Mesodermal cell (in vitro differentiated cells): ENCODE results near the gene PCSK4.

ENCODE experiments used
- H3K27ac ChIP-seq: 2 replicates; pipeline ENCODE4 v1.7.0; 2013; ENCODE audit warnings: mild to moderate bottlenecking, low read depth, low read length, moderate library complexity; ENCODE audit not compliant: severe bottlenecking
- H3K36me3 ChIP-seq: 2 replicates; pipeline ENCODE4 v1.7.1; 2013; ENCODE audit warnings: mild to moderate bottlenecking, low read length, moderate library complexity; ENCODE audit not compliant: control insufficient read depth, insufficient read depth
- H3K4me1 ChIP-seq: one replicate; pipeline ENCODE4 v1.7.1; 2013; ENCODE audit warnings: mild to moderate bottlenecking, low read length; ENCODE audit not compliant: insufficient read depth, control insufficient read depth, poor library complexity, severe bottlenecking
- H3K4me3 ChIP-seq: 2 replicates; pipeline ENCODE4 v1.7.0; 2013; ENCODE audit warnings: low read length, control low read depth, mild to moderate bottlenecking; ENCODE audit not compliant: insufficient read depth, poor library complexity, severe bottlenecking; ENCODE audit errors: extremely low read depth
- H3K9me3 ChIP-seq: 2 replicates; pipeline ENCODE4 v1.7.1; 2013; ENCODE audit warnings: mild to moderate bottlenecking, low read length, moderate library complexity; ENCODE audit not compliant: control insufficient read depth
- WGBS, 2 experiments: methylation state at CpG; one replicate each; pipeline ENCODE4 v1.1.5; 2013; ENCODE audit warnings: missing lambda C conversion rate in 2 of 2; ENCODE audit not compliant: insufficient coverage in 2 of 2; 5-methylcytosine and 5-hydroxymethylcytosine counted together

PCSK4 gene

DNA sequence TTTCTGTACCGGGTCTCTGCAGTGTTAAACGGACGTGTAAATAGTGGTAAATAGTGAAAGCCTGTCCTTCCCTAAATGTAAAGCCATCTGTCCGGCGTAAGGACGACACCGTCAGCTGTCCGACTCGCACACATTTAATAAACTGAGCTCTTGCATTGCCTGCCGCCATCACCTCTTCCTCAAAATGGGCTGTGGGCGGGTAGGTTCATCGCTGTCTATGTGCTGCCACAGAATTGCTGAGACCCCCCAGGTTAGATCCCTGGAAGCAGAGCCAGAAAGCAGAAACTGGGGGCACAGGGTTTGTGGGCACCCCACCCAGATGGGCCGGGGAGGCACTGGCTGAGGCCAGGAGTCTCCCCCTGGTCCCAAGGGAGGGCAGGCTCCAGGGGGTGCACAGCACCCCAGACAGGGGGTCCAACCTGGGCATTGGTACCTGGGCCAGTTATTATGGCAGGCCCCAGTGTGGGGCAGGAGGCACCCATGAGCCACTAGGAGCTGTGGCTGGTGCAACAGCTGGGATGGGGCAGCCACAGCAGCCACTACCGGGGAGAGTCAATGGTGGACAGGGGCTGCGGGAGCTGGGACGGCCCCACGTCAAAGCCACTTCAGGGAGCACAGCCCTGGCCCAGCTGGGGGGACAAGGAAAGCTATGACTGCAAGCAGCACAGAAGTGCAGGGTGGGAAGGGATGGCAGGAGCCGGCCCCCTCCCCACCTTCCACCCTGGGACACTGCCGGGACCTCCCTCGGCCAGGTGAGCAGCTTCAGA lies 16.9 kb downstream of the PCSK4 start:
- peaks cover 24% of the 10 kb centered on the region for H3K36me3 ChIP-seq
- peaks cover 13% of the 10 kb centered on the region for H3K4me1 ChIP-seq
- no peak overlapping the region for H3K27ac ChIP-seq
- no peaks in the 10 kb centered on the region for H3K9me3 ChIP-seq
- no peak overlapping the region for H3K4me3 ChIP-seq
- WGBS, 2 experiments: 77 to 91% methylated on average over 10 to 17 of the region's 20 CpGs

DNA sequence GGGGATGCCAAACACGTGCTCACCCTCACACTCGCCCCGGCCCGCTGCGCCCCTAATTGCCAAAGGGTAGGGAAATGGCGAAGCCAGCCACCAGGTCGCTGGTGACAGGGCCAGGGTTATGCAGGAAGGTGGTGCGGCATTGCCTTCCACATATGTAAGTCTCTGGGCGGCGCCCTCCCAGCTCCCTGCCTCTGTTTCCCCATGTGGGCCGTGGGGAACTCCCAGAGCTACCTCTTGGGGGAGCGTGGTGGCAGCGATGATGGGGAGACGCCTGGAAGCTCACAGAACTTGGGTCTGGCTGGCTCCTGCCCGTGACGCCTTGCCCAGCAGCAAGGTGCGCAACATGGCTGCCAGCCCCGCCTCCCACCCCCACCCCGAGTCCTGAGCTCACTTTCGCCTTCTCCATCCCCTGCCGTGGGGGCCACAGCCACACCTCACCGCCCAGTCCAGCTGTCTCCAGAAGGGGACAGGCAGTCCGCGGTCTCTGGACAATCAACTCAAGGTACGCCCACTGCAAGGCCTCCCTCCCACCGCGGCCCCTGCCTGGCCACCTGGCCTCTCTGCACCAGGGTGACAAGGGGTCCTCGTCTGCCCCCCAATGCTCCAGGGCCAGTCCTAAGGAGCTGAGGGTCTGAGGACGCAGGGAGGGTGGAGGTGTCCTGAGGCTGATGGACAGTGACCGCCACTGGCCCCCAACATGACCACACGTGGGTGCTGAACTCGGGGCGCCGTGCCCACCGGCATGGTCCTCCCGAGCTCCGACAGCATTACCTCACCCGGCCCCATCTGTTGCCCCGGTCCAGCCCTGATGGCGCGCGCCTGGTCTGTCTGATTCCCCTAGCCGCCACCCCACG lies 17.7 kb downstream of the PCSK4 start:
- Histone ChIP-seq H3K9me3 (no peaks in the 10 kb centered on the region), H3K4me3 (no peak overlapping the region), H3K27ac (no peak overlapping the region), H3K36me3 (peaks cover 23% of the 10 kb centered on the region), H3K4me1 (peaks cover 17% of the 10 kb centered on the region)
- 60 to 66% methylated on average over 33 to 40 of the region's 44 CpGs for WGBS, 2 experiments

DNA sequence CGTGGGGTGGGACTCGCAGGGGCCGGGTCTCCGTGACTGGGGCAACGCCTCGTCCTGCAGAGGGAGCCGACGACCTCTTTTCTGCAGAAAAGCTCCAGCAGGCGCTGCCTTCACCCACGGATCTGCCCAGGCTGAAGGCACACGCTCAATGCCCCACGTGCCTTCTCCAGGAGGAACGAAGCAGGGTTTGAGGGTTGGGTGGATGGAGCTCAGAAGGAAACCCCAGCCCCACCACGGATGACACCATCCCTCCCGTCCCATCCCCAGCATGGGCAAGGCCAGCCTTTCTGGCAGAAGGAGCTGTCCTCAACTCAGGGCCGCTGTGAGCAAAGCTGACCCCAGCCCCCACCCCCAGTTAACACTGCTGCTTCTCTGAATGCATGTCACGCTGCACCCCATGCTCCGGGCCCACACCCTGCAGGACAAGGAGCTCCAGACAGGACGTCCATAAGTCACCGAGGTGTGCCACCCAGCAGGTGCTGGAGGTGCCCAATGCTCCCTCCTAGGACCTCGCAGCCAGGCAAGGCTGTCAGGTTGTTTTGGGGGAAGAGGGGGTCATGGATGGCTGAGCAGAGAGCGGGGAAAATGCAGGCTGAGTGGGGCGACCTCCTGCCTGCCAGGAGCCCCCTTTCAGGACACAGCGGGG lies 18.5 kb downstream of the PCSK4 start:
- H3K9me3 ChIP-seq: no peaks in the 10 kb centered on the region
- H3K36me3 ChIP-seq: peaks cover 18% of the 10 kb centered on the region
- H3K4me1 ChIP-seq: peaks cover 22% of the 10 kb centered on the region
- no peak overlapping the region for H3K27ac ChIP-seq
- WGBS, 2 experiments: 30% methylated on average over 12 to 19 of the region's 24 CpGs
- no peak overlapping the region for H3K4me3 ChIP-seq

DNA sequence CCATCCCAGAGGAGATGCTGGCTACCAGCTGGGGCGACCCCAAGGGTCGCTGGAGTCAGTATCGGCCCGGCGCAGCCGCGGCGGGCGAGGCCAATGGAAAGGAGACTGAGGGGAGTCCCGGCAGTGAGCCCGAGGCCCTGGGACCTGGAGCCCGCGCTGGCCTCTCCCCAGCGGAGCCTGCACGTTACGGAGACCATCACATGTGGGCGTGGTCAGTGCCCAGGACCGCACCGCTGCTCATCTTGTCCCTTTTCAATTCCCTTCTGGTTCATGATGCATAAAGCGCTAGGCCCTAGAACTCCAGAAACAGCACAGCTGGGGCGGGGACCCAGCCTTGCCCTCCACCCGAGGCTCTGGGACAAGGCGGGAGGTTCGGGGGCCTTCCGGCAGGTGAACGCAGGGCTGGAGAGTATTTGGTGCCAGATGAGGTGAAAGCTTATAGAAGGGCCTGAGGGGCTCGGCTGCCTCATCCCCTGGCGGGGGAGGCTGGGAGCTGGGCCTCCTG lies 19.1 kb downstream of the PCSK4 start:
- Histone ChIP-seq H3K4me3 (peak overlapping the region; percentile 24), H3K27ac (no peak overlapping the region), H3K4me1 (peaks cover 23% of the 10 kb centered on the region), H3K36me3 (peaks cover 12% of the 10 kb centered on the region), H3K9me3 (no peaks in the 10 kb centered on the region)
- 7 to 8% methylated on average over 25 to 28 of the region's 28 CpGs for WGBS, 2 experiments

DNA sequence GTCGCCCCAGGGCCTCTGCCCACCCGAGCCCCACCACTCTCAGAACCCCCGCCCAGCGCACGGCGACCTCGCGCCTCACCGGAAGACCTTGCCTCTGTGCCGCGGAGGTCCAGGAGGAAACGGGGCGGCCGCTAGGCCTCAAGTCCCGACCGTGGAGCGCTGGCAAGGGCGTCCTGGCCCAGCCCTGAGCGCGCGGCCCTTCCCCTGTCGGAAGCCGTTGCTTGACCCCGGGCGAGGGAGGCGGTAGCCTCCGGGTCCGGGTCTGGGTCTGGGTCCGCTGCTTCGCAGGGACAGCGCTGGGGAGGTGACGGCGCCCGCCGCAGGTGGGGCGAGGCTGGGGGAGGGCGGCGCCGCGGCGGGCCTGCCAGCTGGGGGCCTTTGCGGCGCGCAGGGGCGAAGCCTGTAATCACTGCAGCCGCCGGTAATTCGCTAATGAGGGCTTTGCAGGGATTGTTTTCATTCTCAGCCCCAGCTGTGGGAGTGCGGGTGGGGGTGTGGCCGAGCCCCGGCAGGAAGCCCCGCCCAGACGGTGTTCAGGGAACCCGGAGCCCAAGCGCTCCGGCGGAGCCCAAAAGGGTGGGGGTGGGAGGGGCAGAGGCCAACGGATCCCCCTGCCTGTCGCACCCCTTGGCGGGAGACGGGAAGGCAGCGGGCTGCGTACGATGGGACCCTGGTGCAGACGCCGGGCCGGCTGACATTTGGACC lies 19.7 kb downstream of the PCSK4 start:
- H3K27ac ChIP-seq: no peak overlapping the region
- peaks cover 8% of the 10 kb centered on the region for H3K36me3 ChIP-seq
- H3K4me1 ChIP-seq: peaks cover 23% of the 10 kb centered on the region
- no peaks in the 10 kb centered on the region for H3K9me3 ChIP-seq
- peak overlapping the region; percentile 24 for H3K4me3 ChIP-seq
- 1% methylated on average over 51 to 53 of the region's 67 CpGs for WGBS, 2 experiments

DNA sequence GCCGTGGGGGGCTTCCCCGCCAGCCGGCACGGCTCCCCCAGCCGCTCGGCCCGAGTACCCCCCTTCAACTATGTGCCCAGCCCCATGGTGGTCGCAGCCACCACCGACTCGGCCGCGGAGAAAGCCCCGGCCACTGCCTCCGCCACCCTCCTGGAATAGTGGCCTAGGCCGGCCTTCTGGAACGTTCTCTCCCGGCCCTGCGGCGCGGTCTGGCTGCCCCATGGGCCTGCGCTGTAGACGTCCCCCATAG lies 20.2 kb downstream of the PCSK4 start:
- 14 to 15% methylated on average over 17 to 19 of the region's 22 CpGs for WGBS, 2 experiments
- peak overlapping the region; percentile 24 for H3K4me3 ChIP-seq
- H3K4me1 ChIP-seq: peaks cover 23% of the 10 kb centered on the region
- H3K9me3 ChIP-seq: no peaks in the 10 kb centered on the region
- peaks cover 3% of the 10 kb centered on the region for H3K36me3 ChIP-seq
- no peak overlapping the region for H3K27ac ChIP-seq

DNA sequence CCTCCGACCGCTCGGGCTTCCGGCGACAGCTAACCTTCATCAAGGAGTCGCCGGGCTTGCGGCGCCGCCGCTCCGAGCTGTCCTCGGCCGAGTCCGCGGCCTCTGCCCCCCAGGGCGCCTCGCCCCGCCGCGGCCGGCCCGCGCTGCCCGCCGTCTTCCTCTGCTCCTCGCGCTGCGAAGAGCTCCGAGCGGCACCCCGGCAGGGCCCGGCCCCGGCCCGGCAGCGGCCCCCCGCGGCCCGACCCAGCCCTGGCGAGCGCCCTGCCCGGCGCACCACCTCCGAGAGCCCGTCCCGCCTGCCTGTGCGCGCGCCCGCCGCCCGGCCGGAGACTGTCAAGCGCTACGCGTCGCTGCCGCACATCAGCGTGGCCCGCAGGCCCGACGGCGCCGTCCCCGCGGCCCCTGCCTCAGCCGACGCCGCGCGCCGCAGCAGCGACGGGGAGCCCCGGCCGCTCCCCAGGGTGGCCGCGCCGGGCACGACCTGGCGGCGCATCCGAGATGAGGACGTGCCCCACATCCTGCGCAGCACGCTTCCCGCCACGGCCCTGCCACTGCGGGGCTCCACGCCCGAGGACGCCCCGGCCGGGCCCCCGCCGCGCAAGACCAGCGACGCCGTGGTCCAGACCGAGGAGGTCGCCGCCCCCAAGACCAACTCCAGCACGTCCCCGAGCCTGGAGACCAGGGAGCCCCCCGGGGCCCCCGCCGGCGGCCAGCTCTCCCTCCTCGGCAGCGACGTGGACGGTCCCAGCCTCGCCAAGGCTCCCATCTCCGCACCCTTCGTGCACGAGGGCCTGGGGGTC lies 20.7 kb downstream of the PCSK4 start:
- Histone ChIP-seq H3K27ac (no peak overlapping the region), H3K4me3 (peak overlapping the region; percentile 6), H3K36me3 (no peaks in the 10 kb centered on the region), H3K4me1 (peaks cover 23% of the 10 kb centered on the region), H3K9me3 (no peaks in the 10 kb centered on the region)
- 7 to 8% methylated on average over 91 to 111 of the region's 117 CpGs for WGBS, 2 experiments

DNA sequence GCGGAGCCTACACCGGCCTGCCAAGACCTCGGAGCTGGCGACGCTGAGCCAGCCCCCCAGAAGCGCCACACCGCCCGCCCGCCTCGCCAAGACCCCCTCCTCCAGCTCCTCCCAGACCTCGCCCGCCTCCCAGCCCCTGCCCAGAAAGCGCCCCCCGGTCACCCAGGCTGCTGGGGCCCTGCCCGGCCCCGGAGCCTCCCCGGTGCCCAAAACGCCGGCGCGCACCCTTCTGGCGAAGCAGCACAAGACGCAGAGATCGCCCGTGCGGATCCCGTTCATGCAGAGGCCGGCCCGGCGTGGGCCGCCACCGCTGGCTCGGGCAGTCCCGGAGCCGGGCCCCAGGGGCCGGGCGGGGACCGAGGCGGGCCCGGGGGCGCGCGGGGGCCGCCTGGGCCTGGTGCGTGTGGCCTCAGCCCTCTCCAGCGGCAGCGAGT lies 21.3 kb downstream of the PCSK4 start:
- Histone ChIP-seq H3K27ac (no peak overlapping the region), H3K9me3 (no peaks in the 10 kb centered on the region), H3K4me1 (peaks cover 23% of the 10 kb centered on the region), H3K4me3 (no peak overlapping the region), H3K36me3 (no peaks in the 10 kb centered on the region)
- 3 to 4% methylated on average over 39 to 42 of the region's 47 CpGs for WGBS, 2 experiments

DNA sequence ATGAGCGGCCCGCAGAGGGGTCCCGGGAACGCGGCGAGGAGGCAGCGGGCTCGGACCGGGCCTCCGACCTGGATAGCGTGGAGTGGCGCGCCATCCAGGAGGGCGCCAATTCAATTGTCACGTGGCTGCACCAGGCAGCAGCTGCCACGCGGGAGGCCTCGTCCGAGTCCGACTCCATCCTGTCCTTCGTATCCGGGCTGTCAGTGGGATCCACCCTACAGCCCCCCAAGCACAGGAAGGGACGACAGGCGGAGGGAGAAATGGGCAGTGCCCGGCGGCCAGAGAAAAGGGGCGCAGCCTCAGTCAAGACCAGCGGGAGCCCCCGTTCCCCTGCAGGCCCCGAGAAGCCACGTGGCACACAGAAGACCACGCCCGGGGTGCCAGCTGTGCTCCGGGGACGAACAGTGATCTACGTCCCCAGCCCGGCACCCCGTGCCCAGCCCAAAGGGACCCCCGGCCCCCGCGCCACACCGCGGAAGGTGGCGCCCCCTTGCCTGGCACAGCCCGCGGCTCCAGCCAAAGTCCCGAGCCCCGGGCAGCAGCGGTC lies 21.8 kb downstream of the PCSK4 start:
- WGBS, 2 experiments: 21% methylated on average over 42 to 44 of the region's 49 CpGs
- no peak overlapping the region for H3K4me3 ChIP-seq
- H3K27ac ChIP-seq: no peak overlapping the region
- H3K9me3 ChIP-seq: no peaks in the 10 kb centered on the region
- H3K36me3 ChIP-seq: no peaks in the 10 kb centered on the region
- peaks cover 23% of the 10 kb centered on the region for H3K4me1 ChIP-seq
